A549 treated with CORT108297 at 1 μM for 4 hours (cell line): ENCODE measurements around the gene TPI1. TPM values are rescaled to one million over a fixed set of nuclear protein-coding genes. Genes with fewer than 3 reads are reported as not detected.

Source experiments
- total RNA-seq: library from RNA; stranded (reverse); fragments of 200-300 nt; extraction: Qiagen RNA extraction; gene quantifications from 5 replicates; pipeline ENCODE4 v1.2.3, GENCODE V29; 2022

The TPI1 gene
- total RNA-seq: 1,409 to 1,690 TPM (median 1,628 TPM) in 5 replicates

GRCh38 chr12:6867413-6868210, at the start of gene TPI1:
TPI1 (plus strand) TSS chr12:6867531; CDS start chr12:6867567, 36 bp downstream.

DNA sequence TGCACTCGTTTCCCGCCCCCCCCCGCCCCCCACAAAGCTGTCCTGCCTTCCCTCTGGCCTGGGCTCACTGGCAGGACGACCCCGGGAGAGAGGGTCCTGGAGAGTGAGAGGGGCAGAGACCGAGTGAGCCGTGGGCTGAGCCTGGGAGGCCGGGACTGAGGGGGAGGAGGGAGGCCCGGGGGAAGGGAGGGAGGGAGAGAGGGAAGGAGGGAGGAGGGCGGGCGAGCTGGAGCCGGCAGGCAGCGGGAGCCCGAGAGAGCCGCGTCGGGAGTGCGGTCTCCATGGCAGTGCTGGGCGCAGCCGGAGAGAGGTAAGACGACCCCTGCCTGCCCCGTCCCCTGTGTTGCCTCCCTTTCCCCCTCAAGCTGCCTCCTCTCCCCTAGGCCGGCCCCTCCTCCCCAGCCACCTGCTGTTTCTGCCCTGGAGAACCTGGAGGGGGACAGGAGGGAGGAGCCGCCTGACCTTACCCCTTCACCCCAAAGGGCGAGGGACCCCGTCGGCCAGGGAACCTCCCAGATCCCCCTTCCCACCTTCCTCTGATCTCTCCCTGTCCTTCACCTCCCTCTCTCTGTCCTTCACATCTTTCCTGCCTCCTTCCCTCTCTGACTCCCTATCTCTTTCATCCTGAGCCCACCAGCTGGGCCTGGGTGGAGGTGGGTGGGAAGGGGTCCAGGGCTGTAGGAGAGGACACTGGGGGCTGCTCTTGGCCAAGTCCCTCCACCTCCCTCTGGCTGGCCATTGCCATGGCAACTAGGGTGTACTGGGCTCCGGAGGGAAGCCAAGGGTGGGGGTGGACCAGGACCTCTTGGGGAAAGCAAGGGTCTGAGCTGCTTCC, 45.5 kb upstream of the TPI1 start, which contains the start of gene GPR162:
Gene GPR162, plus strand, starts transcription at position 231 of the 835 bp plus-strand sequence. CDS start 2,078 bp downstream, outside the sequence.

GRCh38 chr12:6827982-6828780, 39.1 kb upstream of the TPI1 start, which contains the start of gene P3H3:
P3H3 (plus strand) TSS chr12:6828407; CDS start chr12:6828441, 34 bp downstream.

GRCh38 chr12:6840761-6841515, 26.4 kb upstream of the TPI1 start, which contains the start of gene GNB3:
GNB3 (plus strand) TSS chr12:6840925; CDS start chr12:6841288, 363 bp downstream.

GRCh38 chr12:6851153-6851920, 16.0 kb upstream of the TPI1 start, which contains the start of gene CDCA3:
CDCA3 (minus strand) TSS chr12:6851286; CDS start chr12:6850952, 334 bp downstream.

DNA sequence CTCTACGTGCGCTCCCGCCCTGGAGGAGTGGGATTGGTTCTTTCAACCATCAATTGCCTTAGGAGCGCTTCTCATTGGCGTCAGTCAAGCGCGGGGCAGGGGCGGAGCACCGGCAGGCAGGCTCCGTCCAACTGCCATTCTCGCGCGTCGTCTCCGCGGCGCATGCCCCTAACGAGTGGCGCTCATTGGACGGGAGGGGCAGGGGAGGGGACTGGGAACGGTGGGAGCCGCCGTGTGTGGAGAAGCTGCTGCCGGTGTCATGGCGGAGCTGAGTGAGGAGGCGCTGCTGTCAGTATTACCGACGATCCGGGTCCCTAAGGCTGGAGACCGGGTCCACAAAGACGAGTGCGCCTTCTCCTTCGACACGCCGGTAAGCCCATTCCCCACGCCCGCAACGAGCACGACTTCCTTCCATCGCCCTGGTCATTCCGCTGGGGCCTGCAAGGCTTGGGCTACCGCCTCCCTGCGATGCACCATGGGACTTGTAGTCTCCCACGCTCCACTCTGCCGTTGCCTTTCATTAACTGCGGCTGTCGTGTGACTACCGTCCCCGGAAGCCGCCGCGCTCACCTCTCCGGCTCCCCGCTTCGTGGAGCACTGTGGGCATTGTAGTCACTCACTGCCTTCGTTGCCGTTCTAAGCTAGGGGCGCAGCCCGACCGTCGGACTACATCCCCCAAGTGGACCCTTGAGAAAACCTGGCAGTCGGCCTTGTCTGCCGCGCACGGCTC, 15.2 kb upstream of the TPI1 start, which contains the start of gene USP5:
Gene USP5, plus strand, starts transcription at position 230 of the 730 bp plus-strand sequence. Its CDS starts 30 bp downstream, at position 260.

GRCh38 chr12:6873094-6874014, 6.0 kb downstream of the TPI1 start, which contains the start of gene SPSB2:
SPSB2 (minus strand) TSS chr12:6873303; CDS start chr12:6872901, 402 bp downstream.

GRCh38 chr12:6904280-6905276, 37.2 kb downstream of the TPI1 start, which contains the start of gene LRRC23:
LRRC23 (plus strand) TSS chr12:6904822; CDS start chr12:6905634, 812 bp downstream.

DNA sequence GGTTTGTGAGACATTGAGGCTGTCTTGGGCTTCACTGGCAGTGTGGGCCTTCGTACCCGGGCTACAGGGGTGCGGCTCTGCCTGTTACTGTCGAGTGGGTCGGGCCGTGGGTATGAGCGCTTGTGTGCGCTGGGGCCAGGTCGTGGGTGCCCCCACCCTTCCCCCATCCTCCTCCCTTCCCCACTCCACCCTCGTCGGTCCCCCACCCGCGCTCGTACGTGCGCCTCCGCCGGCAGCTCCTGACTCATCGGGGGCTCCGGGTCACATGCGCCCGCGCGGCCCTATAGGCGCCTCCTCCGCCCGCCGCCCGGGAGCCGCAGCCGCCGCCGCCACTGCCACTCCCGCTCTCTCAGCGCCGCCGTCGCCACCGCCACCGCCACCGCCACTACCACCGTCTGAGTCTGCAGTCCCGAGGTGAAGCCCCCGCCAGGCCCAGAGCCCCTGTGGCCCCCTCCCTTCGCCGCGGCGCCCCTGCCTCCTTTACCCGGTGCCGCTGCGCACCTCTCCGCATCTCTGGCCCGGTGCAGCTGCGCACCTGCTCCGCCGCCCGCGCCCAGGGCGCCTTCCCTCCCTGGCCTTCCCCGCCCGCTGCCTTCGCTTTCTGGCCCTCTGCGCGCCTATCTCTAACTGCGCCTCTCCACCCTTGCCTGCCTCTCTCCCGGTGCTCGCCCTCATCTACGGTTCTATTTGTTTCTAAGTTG, 47.1 kb downstream of the TPI1 start, which contains the start of gene ENO2:
Gene ENO2, plus strand, starts transcription at position 335 of the 701 bp plus-strand sequence. CDS start 1,253 bp downstream, outside the sequence.

Other genes with a start within 250 kb of the TPI1 start
- gene LPAR5, start 231.6 kb upstream of the TPI1 start, total RNA-seq: 0.45 to 0.81 TPM (median 0.70 TPM) in 5 replicates
- gene ACRBP, start 220.1 kb upstream of the TPI1 start, total RNA-seq: 0.11 to 0.34 TPM (median 0.16 TPM) in 5 replicates
- gene ING4, start 204.4 kb upstream of the TPI1 start, total RNA-seq: 13.6 to 21.5 TPM (median 16.8 TPM) in 5 replicates
- gene ZNF384, start 178.2 kb upstream of the TPI1 start, total RNA-seq: 53.9 to 63.5 TPM (median 60.1 TPM) in 5 replicates
- gene PIANP, start 166.7 kb upstream of the TPI1 start, total RNA-seq: 0.68 to 1.2 TPM (median 0.92 TPM) in 5 replicates
- gene COPS7A, start 143.5 kb upstream of the TPI1 start, total RNA-seq: 44.2 to 60.2 TPM (median 57.6 TPM) in 5 replicates
- gene MLF2, start 114.4 kb upstream of the TPI1 start, total RNA-seq: 259 to 324 TPM (median 305 TPM) in 5 replicates
- 629 to 1,030 TPM (median 870 TPM) in 5 replicates for gene PTMS, start 101.2 kb upstream of the TPI1 start, total RNA-seq
- gene LAG3, start 95.0 kb upstream of the TPI1 start, total RNA-seq: 0.65 to 2.0 TPM (median 1.3 TPM) in 5 replicates
- 0.03 TPM in 1 of 5 replicates, not detected in the others for gene CD4, start 78.0 kb upstream of the TPI1 start, total RNA-seq
- gene GPR162, start 45.7 kb upstream of the TPI1 start, total RNA-seq: 0.27 to 0.57 TPM (median 0.42 TPM) in 5 replicates
- gene P3H3, start 39.1 kb upstream of the TPI1 start, total RNA-seq: 21.7 to 32.2 TPM (median 30.7 TPM) in 5 replicates
- 0.72 to 3.3 TPM (median 2.2 TPM) in 5 replicates for gene GNB3, start 26.6 kb upstream of the TPI1 start, total RNA-seq
- 80.3 to 93.7 TPM (median 82.1 TPM) in 5 replicates for gene CDCA3, start 16.2 kb upstream of the TPI1 start, total RNA-seq
- 77.6 to 88.5 TPM (median 80.3 TPM) in 5 replicates for gene USP5, start 15.4 kb upstream of the TPI1 start, total RNA-seq
- gene SPSB2, start 5.8 kb downstream of the TPI1 start, total RNA-seq: 17.4 to 28.9 TPM (median 28.5 TPM) in 5 replicates
- 16.5 to 20.4 TPM (median 16.8 TPM) in 5 replicates for gene LRRC23, start 37.3 kb downstream of the TPI1 start, total RNA-seq
- 41.3 to 46.2 TPM (median 44.7 TPM) in 5 replicates for gene ENO2, start 47.0 kb downstream of the TPI1 start, total RNA-seq
- gene ATN1, start 60.4 kb downstream of the TPI1 start, total RNA-seq: 51.6 to 79.2 TPM (median 76.7 TPM) in 5 replicates
- gene RNU7-1, start 76.3 kb downstream of the TPI1 start, total RNA-seq: not detected in 5 replicates
- 264 to 326 TPM (median 313 TPM) in 5 replicates for gene C12orf57, start 76.5 kb downstream of the TPI1 start, total RNA-seq
- gene PTPN6, start 83.8 kb downstream of the TPI1 start, total RNA-seq: 9.3 to 14.3 TPM (median 12.6 TPM) in 5 replicates
- 293 to 340 TPM (median 337 TPM) in 5 replicates for gene PHB2, start 103.1 kb downstream of the TPI1 start, total RNA-seq
- gene EMG1, start 103.4 kb downstream of the TPI1 start, total RNA-seq: 59.7 to 67.3 TPM (median 63.4 TPM) in 5 replicates
- 27.0 to 31.7 TPM (median 28.9 TPM) in 5 replicates for gene LPCAT3, start 150.9 kb downstream of the TPI1 start, total RNA-seq
- 38.3 to 57.7 TPM (median 41.9 TPM) in 5 replicates for gene C1S, start 193.2 kb downstream of the TPI1 start, total RNA-seq
- gene C1R, start 224.9 kb downstream of the TPI1 start, total RNA-seq: 24.9 to 42.1 TPM (median 27.9 TPM) in 5 replicates
- 8.8 to 14.6 TPM (median 12.2 TPM) in 5 replicates for gene C1RL, start 241.7 kb downstream of the TPI1 start, total RNA-seq